HepG2 (cell line): ENCODE results near the gene TADA3. TPM values are rescaled to one million over a fixed set of nuclear protein-coding genes. Genes with fewer than 3 reads are reported as not detected.

Source experiments
- AGO2 ChIP-seq: fragments of 200-400 bp; formaldehyde crosslinking; optimal IDR thresholded peaks from 2 replicates; pipeline ENCODE3; 2017; ENCODE audit warnings: mild to moderate bottlenecking, low read depth, low read length, moderate library complexity
- AKAP8 ChIP-seq: sonication (generic); formaldehyde crosslinking; IDR thresholded peaks from 2 replicates; pipeline ENCODE4 v1.5.1; 2020; ENCODE audit warnings: mild to moderate bottlenecking, missing genetic modification reagents
- ARNT ChIP-seq: fragments of 450-650 bp; IDR thresholded peaks from 2 replicates; pipeline ENCODE4 v1.6.1; 2017
- DDIT3 ChIP-seq: sonication (generic); formaldehyde crosslinking; IDR thresholded peaks from 2 replicates; pipeline ENCODE4 v1.4.0; 2020; ENCODE audit warnings: mild to moderate bottlenecking, missing genetic modification reagents
- KDM3A ChIP-seq: IDR thresholded peaks from 2 replicates; pipeline ENCODE4 v1.6.1; 2018; ENCODE audit warnings: low read depth, missing compliant biosample characterization
- KMT2B ChIP-seq: IDR thresholded peaks from 2 replicates; pipeline ENCODE4 v1.6.1; 2016; ENCODE audit warnings: missing genetic modification reagents, missing compliant biosample characterization
- LBX2 ChIP-seq: sonication (generic); formaldehyde crosslinking; IDR thresholded peaks from 2 replicates; pipeline ENCODE4 v1.5.0; 2020; ENCODE audit warnings: missing genetic modification reagents, mild to moderate bottlenecking, borderline replicate concordance
- PAXIP1 ChIP-seq: sonication (generic); formaldehyde crosslinking; conservative IDR thresholded peaks from 2 replicates; pipeline ENCODE4 v1.4.0; 2020; ENCODE audit warnings: mild to moderate bottlenecking, missing genetic modification reagents, moderate library complexity
- RARA ChIP-seq: IDR thresholded peaks from 2 replicates; pipeline ENCODE4 v1.6.1; 2016; ENCODE audit warnings: missing genetic modification reagents, missing compliant biosample characterization
- SRY ChIP-seq: sonication (generic); formaldehyde crosslinking; IDR thresholded peaks from 2 replicates; pipeline ENCODE4 v1.8.0; 2022; ENCODE audit warnings: mild to moderate bottlenecking, missing genetic modification reagents
- TBX3 ChIP-seq: fragments of 450-650 bp; IDR thresholded peaks from 2 replicates; pipeline ENCODE4 v1.6.1; 2017; ENCODE audit warnings: antibody characterized with exemption, mild to moderate bottlenecking, inconsistent platforms, borderline replicate concordance
- TCF7 ChIP-seq: sonication (generic); IDR thresholded peaks from 2 replicates; pipeline ENCODE4 v1.6.1; 2016; ENCODE audit warnings: antibody characterized with exemption, low read depth
- YY1 ChIP-seq: IDR thresholded peaks from 2 replicates; pipeline ENCODE4 v1.6.1; 2011; ENCODE audit warnings: low read length, low read depth, moderate library complexity, mild to moderate bottlenecking; ENCODE audit not compliant: insufficient read depth, insufficient replicate concordance
- ZBTB10 ChIP-seq: sonication (generic); formaldehyde crosslinking; IDR thresholded peaks from 2 replicates; pipeline ENCODE4 v1.4.0; 2020; ENCODE audit warnings: missing genetic modification reagents, borderline replicate concordance
- ZNF12 ChIP-seq: sonication (generic); formaldehyde crosslinking; IDR thresholded peaks from 2 replicates; pipeline ENCODE4 v1.5.0; 2020; ENCODE audit warnings: missing genetic modification reagents
- ZNF143 ChIP-seq: sonication (generic); formaldehyde crosslinking; IDR thresholded peaks from 2 replicates; pipeline ENCODE4 v1.4.0; 2020; ENCODE audit warnings: missing genetic modification reagents
- ZNF276 ChIP-seq: sonication (generic); formaldehyde crosslinking; IDR thresholded peaks from 2 replicates; pipeline ENCODE4 v1.4.0; 2020; ENCODE audit warnings: mild to moderate bottlenecking, low read depth, missing genetic modification reagents
- ZNF564 ChIP-seq: sonication (generic); formaldehyde crosslinking; IDR thresholded peaks from 2 replicates; pipeline ENCODE4 v1.8.1; 2023; ENCODE audit warnings: mild to moderate bottlenecking, missing genetic modification reagents
- ZNF576 ChIP-seq: sonication (generic); formaldehyde crosslinking; IDR thresholded peaks from 2 replicates; pipeline ENCODE4 v1.4.0; 2020; ENCODE audit warnings: mild to moderate bottlenecking, missing genetic modification reagents
- ZNF703 ChIP-seq: sonication (generic); formaldehyde crosslinking; IDR thresholded peaks from 2 replicates; pipeline ENCODE4 v1.5.1; 2020; ENCODE audit warnings: missing genetic modification reagents, mild to moderate bottlenecking, moderate library complexity, borderline replicate concordance
- polyA plus RNA-seq, 8 experiments: library from polyadenylated mRNA; depleted of rRNA in 3 of 8; stranded (reverse) in 7 of 8; unstranded in 1 of 8; fragments of >200 nt; fragmentation: Illumina TruSeq in 4 of 8; extraction: Trizol in 4 of 8; gene quantifications; 2 replicates each; pipeline versions ENCODE4 v1.2.1 to v1.2.3, GENCODE V29; 2011 to 2016; ENCODE audit warnings: low read depth in 4 of 8, missing spikeins in 1 of 8, mixed read lengths in 1 of 8; ENCODE audit not compliant: insufficient read depth in 1 of 8
- total RNA-seq, 5 experiments: library from RNA; depleted of rRNA; stranded (reverse); fragments of >200 nt; fragmentation: Illumina TruSeq; extraction: Trizol; gene quantifications; 2 replicates each; pipeline ENCODE4 v1.2.3, GENCODE V29; 2016; ENCODE audit warnings: low read depth in 1 of 5

TADA3 gene
- total and polyA plus RNA-seq, 2 of the 13 experiments (the other 11 are each of a cell fraction or from before 2014, with no cell fraction given): 32.1 to 37.1 TPM

- TF ChIP-seq PAXIP1 (CRISPR knock-in tag) (0 out of 2 replicates have a peak, but pooled peaks have one; percentile 31), LBX2 (CRISPR knock-in tag) (no peak), AGO2 (peak; percentile 41), ZNF703 (no peak), DDIT3 (CRISPR knock-in tag) (no peak), ARNT (no peak), ZBTB10 (CRISPR knock-in tag) (no peak), RARA (CRISPR knock-in tag) (peak; percentile 90), ZNF276 (CRISPR knock-in tag) (no peak), ZNF12 (CRISPR knock-in tag) (no peak), SRY (CRISPR knock-in tag) (0 out of 2 replicates have a peak, but pooled peaks have one; percentile 3), ZNF576 (CRISPR knock-in tag) (no peak), ZNF564 (CRISPR knock-in tag) (no peak), AKAP8 (0 out of 2 replicates have a peak, but pooled peaks have one; percentile 64), YY1 (no peak), TCF7 (peak; percentile 67), KMT2B (CRISPR knock-in tag) (no peak), ZNF143 (no peak), KDM3A (no peak), TBX3 (peak; percentile 73; the same call in 1 of the 2 replicates)
Observed at GRCh38 chr3:9834520-9835380, 42.5 kb upstream of the TADA3 start (continued).
